Cortex of kidney (tissue), 1 donor: ENCODE data around the gene CRYBB2.
"Not testable (repeated sequence)": the region's sequence is repeated elsewhere in the genome, so short reads cannot be mapped to it uniquely, and the experiment has no call there.

Source experiments
- DNase-seq: peaks from one replicate; lab custom pipeline; 2025; lab: John Stamatoyannopoulos, UW

Gene CRYBB2

GRCh38 chr22:25233706-25234105 is 14.3 kb downstream of the CRYBB2 start:
- DNase-seq, result not testable (repeated sequence)

- DNase-seq, result no peak
Measured at GRCh38 chr22:25235547-25236290, 16.3 kb downstream of the CRYBB2 start.

- no peak for DNase-seq
Measured at GRCh38 chr22:25236417-25236816, 17.0 kb downstream of the CRYBB2 start.

GRCh38 chr22:25237503-25237902 is 18.1 kb downstream of the CRYBB2 start:
- DNase-seq, result no peak

- not testable (repeated sequence) for DNase-seq
Measured at GRCh38 chr22:25238058-25238457, 18.6 kb downstream of the CRYBB2 start.

- not testable (repeated sequence) for DNase-seq
Measured at GRCh38 chr22:25255169-25255568, 35.7 kb downstream of the CRYBB2 start.

- not testable (repeated sequence) for DNase-seq
Measured at GRCh38 chr22:25267567-25267966, 48.1 kb downstream of the CRYBB2 start.

GRCh38 chr22:25268902-25269301 is 49.5 kb downstream of the CRYBB2 start:
- DNase-seq, result not testable (repeated sequence)

GRCh38 chr22:25270061-25270460 is 50.6 kb downstream of the CRYBB2 start:
- not testable (repeated sequence) for DNase-seq

GRCh38 chr22:25273231-25273630 is 53.8 kb downstream of the CRYBB2 start:
- DNase-seq, result not testable (repeated sequence)

- not testable (repeated sequence) for DNase-seq
Measured at GRCh38 chr22:25273928-25274327, 54.5 kb downstream of the CRYBB2 start.

GRCh38 chr22:25280118-25280517 is 60.7 kb downstream of the CRYBB2 start:
- DNase-seq, result not testable (repeated sequence)
